Cardiac septum (tissue), 1 donor: ENCODE data around the gene TBRG4. TPM values are rescaled to one million over a fixed set of nuclear protein-coding genes. Genes with fewer than 3 reads are reported as not detected.

Experiments used
- DNase-seq: peaks from one replicate; pipeline ENCODE4 v3.0.0-alpha.2; 2020; ENCODE audit warnings: low spot score
- intact Hi-C: fragments of 100-400 bp; cut with DNase I; formaldehyde crosslinking; loops from one replicate; pipeline ENCODE4 v1.14.0; 2022
- total RNA-seq: library from RNA; stranded (reverse); fragmentation: NEBNext Ultra II Directional; extraction: Animal tissue kit (Norgen Biotek cat#: 25700); gene quantifications from one replicate; pipeline ENCODE4 v1.2.1, GENCODE V29; 2021
- donor health status: DM: no; HTN: no; CAD: no.

Gene TBRG4
- total RNA-seq, 1 donor from 2014 or later: 61.4 TPM

DNA sequence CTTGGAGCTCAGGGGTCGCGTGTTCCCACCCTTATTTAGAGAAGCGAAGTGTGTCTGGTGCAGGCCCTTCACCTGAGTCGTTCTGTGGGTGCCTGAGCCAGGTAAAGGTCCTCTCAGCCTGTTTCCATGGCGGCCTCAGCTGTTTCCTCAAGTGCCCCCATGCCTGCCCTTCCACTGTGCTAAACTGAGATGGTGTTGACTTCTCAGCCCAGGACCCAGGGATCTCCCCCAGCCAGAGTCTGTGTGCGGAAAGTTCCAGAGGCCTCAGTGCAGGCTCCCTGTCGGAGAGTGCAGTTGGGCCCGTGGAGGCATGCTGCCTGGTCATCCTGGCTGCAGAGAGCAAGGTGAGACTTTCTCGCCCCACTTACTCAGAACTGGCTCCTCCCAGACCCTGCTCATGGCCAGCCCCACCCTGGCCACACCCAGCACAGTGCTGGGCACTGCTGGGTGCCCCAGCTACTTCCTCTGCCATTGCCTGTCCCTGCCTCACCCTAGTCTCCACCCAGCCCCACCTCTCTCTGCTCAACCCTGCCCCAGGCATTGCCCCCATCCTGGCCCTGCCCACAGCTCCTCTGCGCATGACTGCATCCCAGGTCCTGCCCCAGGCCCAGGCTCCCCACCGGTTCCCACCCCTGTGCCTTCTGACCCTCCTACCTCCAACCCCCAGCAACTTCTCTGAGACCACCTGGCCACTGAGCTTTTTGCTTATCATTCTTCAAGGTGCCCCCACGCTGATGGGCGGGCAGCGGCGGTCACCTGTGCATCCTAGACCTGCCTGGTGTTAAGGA is 43.1 kb downstream of the TBRG4 start:
- DNase-seq: no peak
- intact Hi-C loops: no loop called here

DNA sequence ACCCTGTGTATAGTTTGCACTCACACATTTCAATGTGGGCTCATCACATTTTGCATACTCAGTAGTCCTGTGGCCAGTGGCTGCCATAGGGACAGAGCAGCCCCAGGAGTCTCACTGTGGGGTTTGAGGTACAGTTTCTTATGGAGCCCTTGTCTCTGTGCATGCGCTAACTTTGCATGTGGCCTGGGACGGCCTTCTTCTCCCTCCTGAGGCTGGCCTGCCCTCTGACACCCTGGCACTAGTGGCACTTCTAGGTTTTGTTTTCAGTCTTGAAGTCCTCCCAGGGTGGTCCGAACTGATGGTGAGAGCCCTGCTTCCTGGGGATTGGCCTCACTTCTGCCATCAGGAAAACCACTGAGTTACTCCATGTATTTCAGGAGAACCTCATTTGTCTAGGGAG is 43.9 kb downstream of the TBRG4 start:
- intact Hi-C loops: no loop called here
- no peak for DNase-seq

DNA sequence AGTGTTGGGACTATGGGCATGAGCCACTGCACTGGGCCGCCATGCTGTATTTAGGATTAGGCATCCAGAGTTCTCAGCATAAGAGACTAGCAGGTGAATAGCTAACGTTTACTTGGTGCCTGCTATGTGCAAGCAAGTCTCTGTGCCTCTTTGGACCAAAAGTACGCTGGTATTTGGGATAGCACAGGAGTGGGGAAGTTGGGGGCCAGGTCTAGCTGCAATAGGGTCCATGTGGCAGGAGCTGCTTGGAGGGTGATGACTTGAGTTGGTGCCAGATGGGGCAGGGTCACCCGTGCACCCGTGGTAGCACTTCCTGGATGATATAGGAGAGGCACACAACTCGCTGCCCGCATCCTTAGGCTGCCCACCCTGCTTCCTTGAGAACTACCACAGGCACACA is 45.1 kb downstream of the TBRG4 start:
- no peak for DNase-seq
- intact Hi-C loops: no loop called here

DNA sequence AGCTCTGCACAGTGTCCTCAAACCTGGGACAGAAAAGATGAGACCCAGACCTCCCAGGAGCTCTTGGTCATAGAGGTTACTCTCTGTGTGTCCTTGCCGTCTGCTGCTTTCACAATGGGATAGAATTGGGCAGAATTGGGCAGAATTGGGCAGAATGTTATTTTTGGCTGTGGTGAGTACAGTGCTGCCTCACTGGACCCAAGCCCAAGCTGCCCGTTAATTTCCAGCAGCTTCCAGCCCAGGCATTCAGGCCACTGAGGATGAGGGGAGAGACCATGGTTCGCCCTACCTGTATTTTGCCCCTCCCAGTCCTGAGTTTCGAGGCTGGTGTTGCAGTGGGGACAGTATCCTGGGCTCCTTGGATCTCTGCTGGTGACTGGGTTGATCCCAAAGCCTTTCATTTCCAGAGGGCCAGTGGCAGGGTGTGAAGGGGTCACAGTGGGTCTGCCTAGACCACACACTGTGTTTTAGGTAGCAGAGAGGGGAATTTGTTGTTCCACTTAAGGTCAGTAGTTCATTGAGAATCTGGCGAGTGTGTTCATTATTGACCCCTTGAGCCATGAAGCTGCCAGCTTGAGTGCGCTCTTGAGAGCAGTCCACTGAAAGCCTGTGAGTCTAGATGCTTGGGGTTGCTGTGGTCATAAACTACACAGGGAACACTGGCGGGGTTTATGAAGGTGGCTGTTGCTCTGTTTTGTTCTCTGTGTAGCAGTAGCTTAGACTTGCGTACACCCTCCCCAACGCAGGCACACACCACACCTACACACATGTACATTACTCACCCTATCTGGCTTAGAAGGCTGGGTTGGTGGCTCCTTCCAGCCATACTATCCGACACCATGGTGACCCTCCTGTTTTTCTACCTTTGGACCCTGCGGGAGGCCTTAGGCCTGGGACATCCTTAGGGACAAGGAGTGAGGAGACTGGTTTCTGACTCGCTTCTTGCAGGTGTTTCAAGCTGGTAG is 46.2 kb downstream of the TBRG4 start:
- DNase-seq: no peak
- intact Hi-C loops: no loop called here

DNA sequence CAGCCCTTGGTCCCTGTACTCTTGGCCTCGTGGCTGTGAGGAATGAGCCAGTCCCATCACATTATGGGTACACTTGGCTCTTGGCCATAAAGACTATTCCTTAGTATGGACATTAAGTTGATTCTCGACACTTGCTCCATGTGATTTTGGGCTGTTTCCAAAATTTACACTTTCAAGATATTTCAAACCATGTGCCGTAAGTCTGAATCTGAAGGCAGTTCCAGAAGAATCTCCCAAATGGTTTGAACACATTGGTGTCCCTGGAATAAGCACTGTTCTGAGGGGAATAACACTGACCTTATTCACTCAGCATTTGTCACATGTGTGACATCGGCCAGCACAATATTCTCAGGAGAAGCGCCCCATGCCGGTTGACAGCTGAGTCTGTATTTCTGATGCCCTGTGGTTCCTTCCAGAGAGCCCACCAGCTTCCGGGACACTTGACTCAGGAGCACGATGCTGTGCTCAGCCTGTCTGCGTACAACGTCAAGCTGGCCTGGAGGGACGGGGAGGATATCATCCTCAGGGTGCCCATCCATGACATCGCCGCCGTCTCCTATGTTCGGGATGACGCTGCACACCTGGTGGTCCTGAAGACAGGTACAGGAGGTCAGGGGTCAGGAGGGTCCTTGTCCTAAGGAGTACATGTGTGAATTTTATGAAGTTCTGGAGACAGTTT is 47.3 kb downstream of the TBRG4 start:
- no peak for DNase-seq
- intact Hi-C loops: no loop called here

DNA sequence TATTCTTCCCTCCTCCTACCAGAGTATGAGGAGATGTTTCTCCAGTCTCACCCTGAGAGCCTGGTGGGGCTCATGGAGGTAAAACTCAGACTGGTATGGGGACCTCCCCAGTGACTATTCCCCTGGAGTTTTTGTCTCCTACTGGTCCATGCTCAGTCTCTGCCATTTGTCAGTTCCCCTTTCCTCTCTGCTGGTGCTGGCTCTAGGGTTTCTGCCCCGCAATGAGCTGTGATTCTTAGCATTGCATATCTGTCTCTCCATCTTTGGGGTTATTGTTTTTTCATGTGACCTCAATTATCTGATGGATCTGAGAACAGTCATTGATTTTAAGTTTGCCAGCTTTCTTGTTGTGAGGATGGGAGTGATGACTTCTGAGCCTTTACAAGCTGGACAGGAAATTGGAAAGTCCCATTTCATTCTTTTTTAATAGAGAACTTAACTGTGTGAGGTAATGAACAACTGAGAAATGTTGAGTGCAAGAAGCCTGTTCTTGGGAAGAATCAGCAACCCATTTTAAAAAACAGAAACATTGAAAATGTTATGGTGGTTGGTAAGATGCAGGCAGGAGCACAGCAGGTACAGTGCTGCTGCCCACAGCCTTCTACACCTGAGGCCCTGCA is 49.6 kb downstream of the TBRG4 start:
- intact Hi-C loops: no loop called here
- no peak for DNase-seq

DNA sequence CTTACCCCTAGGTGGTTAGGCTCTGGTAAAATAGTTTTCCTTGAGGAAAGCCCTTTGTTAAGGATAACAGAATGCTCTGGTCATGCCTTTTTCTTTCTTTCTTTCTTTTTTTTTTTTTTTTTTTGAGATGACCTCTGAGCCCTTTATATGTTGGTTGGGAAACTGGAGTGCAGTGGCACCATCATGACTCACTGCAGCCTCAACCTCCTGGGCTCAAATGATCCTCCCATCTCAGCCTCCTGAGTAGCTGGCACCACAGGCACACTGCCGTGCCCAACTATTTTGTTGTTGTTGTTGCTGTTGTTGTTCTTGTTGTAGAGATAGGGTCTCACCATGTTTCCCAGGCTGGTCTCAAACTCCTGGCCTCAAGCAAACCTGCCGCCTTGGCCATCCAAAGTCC is 50.1 kb downstream of the TBRG4 start:
- intact Hi-C loops: no loop called here
- no peak for DNase-seq

DNA sequence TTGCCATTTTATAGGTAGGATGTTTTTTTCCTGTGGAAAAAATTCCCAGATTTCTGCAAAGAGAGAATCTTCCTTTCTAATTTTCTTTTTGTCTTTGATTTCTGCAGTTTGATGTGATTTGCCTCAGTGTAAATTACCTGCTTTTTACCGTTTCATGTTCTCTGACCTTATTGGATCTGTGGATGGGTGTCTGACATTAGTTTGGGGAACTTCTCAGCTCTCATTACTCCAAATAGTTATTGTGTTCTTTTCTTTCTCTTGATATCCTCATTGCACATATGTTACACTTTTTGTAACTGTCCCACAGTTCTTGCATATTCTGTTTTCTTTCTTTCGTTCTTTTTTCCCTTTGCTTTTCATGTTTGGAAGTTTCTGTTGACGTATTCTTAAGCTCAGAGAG is 51.2 kb downstream of the TBRG4 start:
- intact Hi-C loops: no loop called here
- no peak for DNase-seq

DNA sequence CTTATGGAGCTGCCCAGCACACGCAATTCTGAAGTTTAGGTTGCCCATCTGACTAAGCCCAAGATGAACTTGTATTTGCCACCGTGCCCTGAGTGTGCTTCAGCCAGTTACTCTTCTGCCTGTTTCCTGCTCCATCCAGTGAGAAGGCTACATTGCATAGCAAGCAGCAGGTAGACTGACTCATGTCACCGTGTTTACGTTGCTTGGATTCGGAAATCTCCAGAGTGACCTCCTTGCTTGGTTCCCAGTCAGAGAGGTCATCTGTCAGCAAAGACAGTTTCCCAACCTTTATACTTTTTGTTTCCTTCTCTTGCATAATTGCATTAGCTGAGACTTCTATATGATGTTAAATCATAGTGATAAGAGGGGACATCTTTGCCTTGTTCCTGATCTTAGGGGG is 53.6 kb downstream of the TBRG4 start:
- intact Hi-C loops: no loop called here
- no peak for DNase-seq

DNA sequence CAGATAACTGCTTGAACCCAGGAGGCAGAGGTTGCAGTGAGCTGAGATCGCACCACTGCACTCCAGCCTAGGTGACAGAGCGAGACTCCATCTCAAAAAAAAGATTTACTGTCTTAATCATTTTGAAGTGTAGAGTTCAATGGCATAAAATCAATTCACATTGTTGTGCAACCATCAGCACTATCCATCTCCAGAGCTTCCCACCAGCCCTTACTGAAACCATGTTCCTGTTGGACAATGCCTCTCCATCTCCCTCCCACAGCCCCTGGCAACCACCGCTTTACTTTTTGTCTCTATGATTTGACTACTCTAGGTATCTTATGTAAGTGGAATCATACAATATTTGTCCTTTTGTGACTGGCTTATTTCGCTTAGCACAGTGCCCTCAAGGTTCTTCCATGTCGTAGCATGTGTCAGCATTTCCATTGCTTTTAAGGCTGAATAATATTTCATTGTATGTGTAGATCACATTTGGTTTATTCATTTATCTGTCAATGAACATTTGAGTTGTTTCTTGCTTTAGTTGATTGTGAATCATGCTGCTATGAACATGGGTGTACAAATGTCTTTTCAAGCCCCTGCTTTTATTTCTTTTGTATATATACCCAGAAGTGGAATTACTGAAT is 55.8 kb downstream of the TBRG4 start:
- intact Hi-C loops: no loop called here

DNA sequence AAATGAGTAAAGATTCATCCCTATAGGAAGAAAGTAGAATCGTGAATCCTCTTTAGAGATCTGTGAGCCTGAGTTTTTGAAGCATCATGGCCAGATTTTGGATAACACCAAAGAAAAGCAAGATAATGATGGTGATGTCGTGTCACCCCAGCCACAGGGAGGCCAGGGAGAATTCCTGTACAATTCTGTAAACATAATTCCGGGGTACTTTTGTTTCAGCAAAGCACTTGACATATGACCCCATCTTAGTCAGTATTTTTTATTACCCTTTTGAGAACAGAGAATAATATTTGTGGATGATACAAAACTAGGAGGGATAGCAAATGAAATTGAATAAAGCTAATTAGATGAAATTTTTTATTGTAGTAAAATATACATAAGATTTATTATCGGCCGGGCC is 56.5 kb downstream of the TBRG4 start:
- intact Hi-C loops: no loop called here
- no peak for DNase-seq

More for the DNA sequence above, 55.8 kb downstream of the TBRG4 start:
- no peak for DNase-seq

DNA sequence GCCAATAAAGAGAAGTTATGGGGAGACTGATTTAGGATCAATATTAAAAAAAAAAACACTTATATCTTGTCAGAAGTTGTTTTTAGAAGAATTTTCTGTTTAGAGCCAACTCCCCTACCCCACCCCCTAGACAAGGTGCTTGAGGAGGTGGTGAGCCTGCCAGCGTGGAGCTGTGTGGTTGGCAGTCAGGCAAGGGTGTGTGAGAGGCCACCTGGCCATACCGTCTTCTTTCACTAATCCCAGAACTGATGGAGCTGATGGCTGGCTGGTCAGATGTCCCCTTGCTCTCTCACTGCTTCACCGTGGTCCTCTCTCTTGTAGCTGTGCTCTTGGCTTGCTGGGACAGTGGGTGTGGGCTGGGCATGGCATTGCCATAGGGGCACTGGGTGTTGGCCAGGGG is 57.1 kb downstream of the TBRG4 start:
- intact Hi-C loops: no loop called here
- no peak for DNase-seq

DNA sequence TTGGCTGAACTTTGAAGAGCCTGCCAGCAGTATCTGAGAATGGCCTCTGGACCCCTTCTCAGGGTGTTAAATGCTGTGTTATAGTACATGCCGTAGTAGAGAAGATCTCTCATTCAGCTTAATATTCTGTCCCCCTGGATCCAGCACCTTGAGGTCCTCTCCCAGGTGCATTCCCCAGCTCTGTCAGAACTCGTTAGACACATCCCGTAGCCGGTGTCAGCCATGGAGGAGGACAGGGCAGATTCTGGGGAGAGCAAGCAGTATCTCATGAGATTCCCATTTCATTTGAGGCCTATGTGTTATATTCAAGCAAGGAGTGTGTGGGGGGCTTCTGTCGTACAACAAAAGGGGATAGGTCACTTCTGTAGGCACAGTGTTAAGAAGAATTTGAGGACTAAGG is 57.6 kb downstream of the TBRG4 start:
- intact Hi-C loops: no loop called here
- DNase-seq: no peak

DNA sequence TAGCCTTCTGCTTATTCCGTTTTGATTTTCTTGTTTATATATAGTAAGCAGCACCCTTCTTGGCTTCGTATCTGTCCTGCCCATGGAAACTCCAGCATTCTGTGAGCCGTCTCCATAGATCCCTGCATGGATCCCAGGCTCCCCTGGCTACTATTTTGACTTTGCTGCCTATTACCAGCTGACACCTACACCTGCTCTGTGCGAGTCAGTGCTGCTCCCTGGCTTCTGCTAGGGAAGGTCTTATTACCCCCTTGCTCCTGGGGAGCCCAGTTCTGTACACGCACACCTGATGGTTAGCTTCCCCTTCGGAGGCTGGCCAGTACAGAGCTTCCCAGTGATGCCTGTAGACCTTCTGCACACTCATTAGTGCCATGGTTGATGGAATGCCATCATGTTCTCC is 58.1 kb downstream of the TBRG4 start:
- intact Hi-C loops: no loop called here
- DNase-seq: no peak

DNA sequence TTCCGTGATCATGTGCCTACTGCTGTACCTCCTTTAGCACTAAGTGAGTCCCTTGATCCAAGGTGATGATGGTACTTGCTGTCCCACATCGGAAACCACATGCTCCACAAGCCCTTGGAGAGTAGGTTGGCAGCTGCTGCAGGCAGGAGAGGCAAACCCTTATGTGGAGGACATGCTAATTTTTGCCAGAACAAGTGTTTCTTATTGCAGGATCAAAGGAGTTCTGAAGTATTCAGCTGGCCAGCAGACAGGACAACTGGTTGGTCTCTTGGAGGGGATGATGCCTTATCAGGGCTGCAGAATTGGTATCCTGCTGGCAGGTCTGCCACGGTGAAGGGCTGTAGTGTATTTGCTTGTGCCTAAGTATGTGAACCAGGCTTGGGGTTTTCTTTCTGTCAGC is 59.5 kb downstream of the TBRG4 start:
- intact Hi-C loops: no loop called here
- no peak for DNase-seq

DNA sequence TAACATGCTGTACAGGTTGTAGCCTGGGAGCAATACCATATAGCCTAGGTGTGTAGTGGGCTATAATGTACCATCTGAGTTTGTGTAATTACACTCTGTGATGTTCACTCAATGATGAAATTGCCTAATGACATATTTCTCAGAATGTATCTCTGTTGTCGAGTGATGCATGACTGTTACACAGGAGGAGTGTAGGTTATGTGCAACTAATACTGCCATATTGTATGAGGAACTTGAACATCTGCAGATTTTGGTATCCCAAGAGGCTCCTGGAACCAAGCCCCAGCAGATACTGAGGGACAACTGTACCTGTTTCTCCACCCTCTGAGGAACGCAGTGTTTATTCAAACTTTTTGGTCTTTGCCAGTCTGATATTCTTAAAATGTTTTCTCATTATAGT is 61.3 kb downstream of the TBRG4 start:
- DNase-seq: no peak
- intact Hi-C loops: no loop called here
